H1 (cell line): Measurements from ENCODE around the gene TRAPPC12. TPM values are rescaled to one million over a fixed set of nuclear protein-coding genes. Genes with fewer than 3 reads are reported as not detected.

Experiments used
- CTCF ChIA-PET: fragments of 300-600 bp; sonication (Branson Sonifier 250); formaldehyde crosslinking; loops from one replicate; lab custom pipeline; 2021; ENCODE audit not compliant: partially characterized antibody; lab: Charles Lee
- POLR2A ChIA-PET: fragments of 300-600 bp; sonication (Branson Sonifier 250); formaldehyde crosslinking; loops from one replicate; lab custom pipeline; 2021; ENCODE audit warnings: inconsistent platforms; ENCODE audit not compliant: partially characterized antibody; lab: Charles Lee
- DNase-seq, 2 experiments: peaks; one replicate each; pipeline versions ENCODE4 v3.0.0 to v3.0.0-alpha.2; 2010 to 2022; ENCODE audit warnings: low spot score in 2 of 2, low read depth in 1 of 2, mixed read lengths in 1 of 2
- FAIRE-seq: peaks from 2 replicates; lab custom pipeline; 2011; peaks lifted over from hg19 to GRCh38; lab: Jason Lieb, UNC
- H2AFZ ChIP-seq: 2 replicates; pipeline ENCODE4 v1.8.1; 2012; ENCODE audit warnings: low read length, inconsistent platforms
- H2AK5ac ChIP-seq: 2 replicates; pipeline ENCODE4 v1.6.1; 2013; ENCODE audit warnings: low read depth, low read length
- H2BK120ac ChIP-seq: replicated peaks from 2 replicates; pipeline ENCODE3; 2013; ENCODE audit warnings: low read depth, low read length, inconsistent platforms
- H2BK12ac ChIP-seq: 2 replicates; pipeline ENCODE4 v1.6.1; 2013; ENCODE audit warnings: low read depth, low read length
- H2BK15ac ChIP-seq: 2 replicates; pipeline ENCODE4 v1.6.1; 2013; ENCODE audit warnings: low read length
- H2BK20ac ChIP-seq: 2 replicates; pipeline ENCODE4 v1.6.1; 2013; ENCODE audit warnings: low read length
- H2BK5ac ChIP-seq: 2 replicates; pipeline ENCODE4 v1.6.1; 2013; ENCODE audit warnings: low read depth, low read length
- H3K14ac ChIP-seq: 2 replicates; pipeline ENCODE4 v1.6.1; 2013; ENCODE audit warnings: inconsistent platforms; ENCODE audit not compliant: insufficient read length
- H3K18ac ChIP-seq: 2 replicates; pipeline ENCODE4 v1.6.1; 2013; ENCODE audit warnings: low read length; ENCODE audit errors: extremely low read depth
- H3K23ac ChIP-seq: 2 replicates; pipeline ENCODE4 v1.6.1; 2013; ENCODE audit warnings: inconsistent platforms; ENCODE audit not compliant: insufficient read length
- H3K23me2 ChIP-seq: 2 replicates; pipeline ENCODE4 v1.6.1; 2013; ENCODE audit warnings: low read depth, low read length
- H3K27ac ChIP-seq: 2 replicates; pipeline ENCODE4 v1.6.1; 2011; ENCODE audit warnings: low read depth, low read length, inconsistent platforms
- H3K27me3 ChIP-seq, 4 experiments: replicated peaks in 1 of 4; 1 replicate in 1 of 4; 2 replicates in 3 of 4; pipeline versions ENCODE4 v1.6.1 to v1.8.1; 2011 to 2013; ENCODE audit warnings: low read length in 3 of 4, mild to moderate bottlenecking in 3 of 4, inconsistent platforms in 2 of 4, mixed read lengths in 2 of 4, moderate library complexity in 1 of 4; ENCODE audit not compliant: control insufficient read depth in 3 of 4, insufficient read depth in 3 of 4; ENCODE audit errors: extremely low read depth in 1 of 4
- H3K36me3 ChIP-seq, 4 experiments: 2 replicates each; pipeline versions ENCODE4 v1.6.1 to v1.8.1; 2011 to 2013; ENCODE audit warnings: mild to moderate bottlenecking in 4 of 4, low read length in 3 of 4, moderate library complexity in 2 of 4, control low read depth in 1 of 4, inconsistent platforms in 1 of 4; ENCODE audit not compliant: insufficient read depth in 4 of 4, control insufficient read depth in 2 of 4
- H3K4ac ChIP-seq: replicated peaks from 2 replicates; pipeline ENCODE3; 2013; ENCODE audit warnings: low read length, low read depth, mixed read lengths, inconsistent platforms; ENCODE audit not compliant: insufficient read length
- H3K4me1 ChIP-seq, 4 experiments: replicated peaks in 1 of 4; 1 replicate in 1 of 4; 2 replicates in 3 of 4; pipeline versions ENCODE4 v1.6.1 to v1.8.1; 2011 to 2013; ENCODE audit warnings: low read length in 3 of 4, inconsistent platforms in 2 of 4, mixed read lengths in 1 of 4; ENCODE audit not compliant: insufficient read depth in 4 of 4, control insufficient read depth in 3 of 4
- H3K4me2 ChIP-seq, 2 experiments: 2 replicates each; pipeline versions ENCODE4 v1.6.1 to v1.8.1; 2011 to 2013; ENCODE audit warnings: low read depth in 2 of 2, low read length in 2 of 2, control low read depth in 1 of 2, inconsistent platforms in 1 of 2, mild to moderate bottlenecking in 1 of 2; ENCODE audit not compliant: insufficient read depth in 1 of 2
- H3K4me3 ChIP-seq, 4 experiments: fragments of 200-600, 300-600 bp in 1 of 4; sonication (generic), shearing (Covaris generic), sonication (Bioruptor Twin) in 1 of 4; 2 replicates each; pipeline versions ENCODE4 v1.5.1 to v1.8.1; 2011 to 2016; ENCODE audit warnings: low read length in 4 of 4, low read depth in 3 of 4, control low read depth in 2 of 4, inconsistent platforms in 2 of 4, mild to moderate bottlenecking in 2 of 4, mixed read lengths in 1 of 4, moderate library complexity in 1 of 4; ENCODE audit not compliant: insufficient read depth in 2 of 4; ENCODE audit errors: extremely low read depth in 1 of 4
- H3K56ac ChIP-seq: replicated peaks from 2 replicates; pipeline ENCODE3; 2013; ENCODE audit warnings: low read depth, mild to moderate bottlenecking, mixed read lengths, low read length, inconsistent platforms; ENCODE audit not compliant: insufficient read length
- H3K79me1 ChIP-seq: 2 replicates; pipeline ENCODE4 v1.6.1; 2013; ENCODE audit warnings: low read depth, low read length, control low read depth
- H3K79me2 ChIP-seq, 2 experiments: 2 replicates each; pipeline versions ENCODE4 v1.6.1 to v1.8.1; 2012 to 2013; ENCODE audit warnings: low read length in 2 of 2, mild to moderate bottlenecking in 2 of 2, inconsistent platforms in 1 of 2; ENCODE audit not compliant: insufficient read depth in 2 of 2, control insufficient read depth in 1 of 2
- H3K9ac ChIP-seq, 4 experiments: replicated peaks in 1 of 4; 1 replicate in 1 of 4; 2 replicates in 3 of 4; pipeline versions ENCODE4 v1.6.1 to v1.8.1; 2011 to 2013; ENCODE audit warnings: low read depth in 3 of 4, low read length in 3 of 4, control low read depth in 2 of 4, mild to moderate bottlenecking in 2 of 4, moderate library complexity in 2 of 4, inconsistent platforms in 1 of 4; ENCODE audit errors: extremely low read depth in 1 of 4
- H3K9me3 ChIP-seq, 2 experiments: 2 replicates each; pipeline versions ENCODE4 v1.6.1 to v1.8.1; 2012 to 2013; ENCODE audit warnings: mild to moderate bottlenecking in 2 of 2, moderate library complexity in 2 of 2, control low read depth in 1 of 2, inconsistent platforms in 1 of 2, low read depth in 1 of 2, low read length in 1 of 2, mixed read lengths in 1 of 2; ENCODE audit not compliant: insufficient read depth in 2 of 2
- H4K20me1 ChIP-seq, 2 experiments: replicated peaks in 1 of 2; 2 replicates each; pipeline versions ENCODE3 to v1.8.1; 2011 to 2013; ENCODE audit warnings: inconsistent platforms in 2 of 2, low read length in 2 of 2, mild to moderate bottlenecking in 1 of 2; ENCODE audit not compliant: insufficient read depth in 2 of 2, control insufficient read depth in 1 of 2
- H4K5ac ChIP-seq: 2 replicates; pipeline ENCODE4 v1.6.1; 2013; ENCODE audit warnings: low read length, low read depth, mixed read lengths, inconsistent platforms; ENCODE audit not compliant: insufficient read length
- H4K8ac ChIP-seq: 2 replicates; pipeline ENCODE4 v1.8.0; 2013; ENCODE audit warnings: mild to moderate bottlenecking, moderate library complexity, low read length, inconsistent platforms; ENCODE audit not compliant: insufficient read depth; ENCODE audit errors: extremely low read depth
- H4K91ac ChIP-seq: replicated peaks from 2 replicates; pipeline ENCODE3; 2013; ENCODE audit warnings: low read length, mixed read lengths, inconsistent platforms; ENCODE audit not compliant: insufficient read length
- ASH2L ChIP-seq: fragments of 200-600, 300-600 bp; sonication (generic); IDR thresholded peaks from one replicate; pipeline ENCODE4 v1.7.1; 2017; ENCODE audit warnings: low read length
- WGBS, 2 experiments: shearing (Covaris generic) in 1 of 2; methylation state at CpG; one replicate each; pipeline versions ENCODE4 v1.1.6 to v1.1.7; 2013 to 2015; ENCODE audit warnings: low lambda C conversion rate in 2 of 2, mixed read lengths in 2 of 2, inconsistent platforms in 1 of 2, low coverage in 1 of 2, missing lambda C conversion rate in 1 of 2; ENCODE audit not compliant: insufficient replicate concordance in 2 of 2, insufficient coverage in 1 of 2, insufficient read length in 1 of 2; ENCODE audit errors: extremely low coverage in 1 of 2, missing lambda C conversion rate in 1 of 2; 5-methylcytosine and 5-hydroxymethylcytosine counted together
- polyA plus RNA-seq, 7 experiments: library from polyadenylated mRNA; depleted of rRNA in 3 of 7; stranded (reverse) in 5 of 7; unstranded in 2 of 7; fragments of >200 nt in 5 of 7; fragments of 200-250 nt in 2 of 7; gene quantifications; 1 replicate in 5 of 7; 2 replicates in 1 of 7; 4 replicates in 1 of 7; pipeline versions ENCODE4 v1.2.1 to v1.2.3, GENCODE V29; 2011 to 2013; ENCODE audit warnings: missing spikeins in 2 of 7, mixed read lengths in 2 of 7
- total RNA-seq: library from RNA; stranded (reverse); fragmentation: NEBNext Ultra II Directional; extraction: Animal tissue kit (Norgen Biotek cat#: 25700); gene quantifications from 2 replicates; pipeline ENCODE4 v1.2.1, GENCODE V29; 2021

TRAPPC12 gene
- total and polyA plus RNA-seq, 2 of the 8 experiments (the other 6 are each of a cell fraction or from before 2014, with no cell fraction given), result 35.0 to 67.3 TPM

- no peak overlapping the region for H3K4me2 ChIP-seq
- ChIA-PET CTCF (interaction anchor here (1.1 to 15.8 kb wide), 4 partner anchors 15 to 57 kb away, joined by 3 to 152 read pairs (median 6); no protein-coding TSS in a partner anchor), POLR2A (no interaction called here)
- no peaks in the 10 kb centered on the region for H3K79me2 ChIP-seq
- H4K91ac ChIP-seq, result no peak overlapping the region
- H3K23me2 ChIP-seq, result 0 out of 2 replicates have a peak, but pooled peaks cover 2% of the 10 kb centered on the region
- H3K4me3 ChIP-seq, result no peak overlapping the region
- no peak overlapping the region for H3K56ac ChIP-seq
- no peak overlapping the region for H4K8ac ChIP-seq
- H2BK5ac ChIP-seq, result no peak overlapping the region
- TF ChIP-seq ASH2L, result no peak
- FAIRE-seq, result no peak
- no peak overlapping the region for H4K5ac ChIP-seq
- H2BK12ac ChIP-seq, result no peak overlapping the region
- 96% methylated on average over 5 of the region's 5 CpGs; no CpG with 5 or more reads in 1 of the 2 experiments for WGBS, 2 experiments
- no peaks in the 10 kb centered on the region for H3K27me3 ChIP-seq
- H2BK15ac ChIP-seq, result no peak overlapping the region
- H3K79me1 ChIP-seq, result no peaks in the 10 kb centered on the region
- H3K14ac ChIP-seq, result no peak overlapping the region
- no peak overlapping the region for H2BK120ac ChIP-seq
- no peak overlapping the region for H3K4ac ChIP-seq
- H3K4me1 ChIP-seq, result peaks cover 0 to 2% (median 0%) of the 10 kb centered on the region in 4 experiments; a peak in 2 of 7 replicates
- no peak for DNase-seq
- H3K27ac ChIP-seq, result no peak overlapping the region
- H3K9ac ChIP-seq, result no peak overlapping the region
- H3K23ac ChIP-seq, result no peak overlapping the region
- no peak overlapping the region for H2AK5ac ChIP-seq
- no peak overlapping the region for H2AFZ ChIP-seq
- no peaks in the 10 kb centered on the region for H3K9me3 ChIP-seq
- H3K36me3 ChIP-seq, result peaks cover 0 to 22% (median 0%) of the 10 kb centered on the region in 4 experiments; a peak in 3 of 8 replicates
- H3K18ac ChIP-seq, result no peak overlapping the region
- H4K20me1 ChIP-seq, result peaks cover 0 to 2% of the 10 kb centered on the region in 2 experiments
- H2BK20ac ChIP-seq, result no peak overlapping the region
These were observed 97.5 kb downstream of the TRAPPC12 start for GRCh38 chr2:3476985-3477327.
